GM23248 (cell line): ENCODE results near the gene DMC1. TPM values are rescaled to one million over a fixed set of nuclear protein-coding genes. Genes with fewer than 3 reads are reported as not detected.

ENCODE experiments used
- DNase-seq: peaks from one replicate; pipeline ENCODE4 v3.0.0-alpha.2; 2015
- H2AFZ ChIP-seq: fragments of 200-600 bp; sonication (generic); 2 replicates; pipeline ENCODE4 v1.6.1; 2016; ENCODE audit warnings: antibody characterized with exemption
- H3F3A ChIP-seq: fragments of 200-600 bp; sonication (generic); 2 replicates; pipeline ENCODE4 v1.6.1; 2016; ENCODE audit warnings: mild to moderate bottlenecking, antibody characterized with exemption, mixed run types; ENCODE audit not compliant: insufficient read depth
- H3K27ac ChIP-seq: fragments of 200-600 bp; sonication (generic); 2 replicates; pipeline ENCODE4 v1.5.1; 2016; ENCODE audit warnings: mild to moderate bottlenecking
- H3K27me3 ChIP-seq: fragments of 200-600 bp; sonication (generic); replicated peaks from 2 replicates; pipeline ENCODE4 v1.6.1; 2016; ENCODE audit warnings: mild to moderate bottlenecking; ENCODE audit not compliant: insufficient read depth
- H3K36me3 ChIP-seq: fragments of 200-600 bp; sonication (generic); 2 replicates; pipeline ENCODE4 v1.6.1; 2016; ENCODE audit warnings: low read depth, mild to moderate bottlenecking
- H3K4me1 ChIP-seq: fragments of 200-600 bp; sonication (generic); 2 replicates; pipeline ENCODE4 v1.6.1; 2016; ENCODE audit warnings: mild to moderate bottlenecking; ENCODE audit not compliant: insufficient read depth
- H3K4me2 ChIP-seq: fragments of 200-600 bp; sonication (generic); one replicate; pipeline ENCODE4 v1.6.1; 2016; ENCODE audit warnings: mild to moderate bottlenecking; ENCODE audit not compliant: unreplicated experiment
- H3K4me3 ChIP-seq: fragments of 200-600 bp; sonication (generic); 2 replicates; pipeline ENCODE4 v1.5.1; 2016; ENCODE audit warnings: mild to moderate bottlenecking
- H3K79me2 ChIP-seq: fragments of 200-600 bp; sonication (generic); 2 replicates; pipeline ENCODE4 v1.6.1; 2016; ENCODE audit warnings: mild to moderate bottlenecking; ENCODE audit not compliant: insufficient read depth
- H3K9ac ChIP-seq: fragments of 200-600 bp; sonication (generic); 2 replicates; pipeline ENCODE4 v1.6.1; 2016; ENCODE audit warnings: mild to moderate bottlenecking
- H3K9me2 ChIP-seq: fragments of 200-600 bp; sonication (generic); 2 replicates; pipeline ENCODE4 v1.6.1; 2016; ENCODE audit warnings: mixed run types, mild to moderate bottlenecking, moderate library complexity; ENCODE audit not compliant: insufficient read depth
- H3K9me3 ChIP-seq: fragments of 200-600 bp; sonication (generic); one replicate; pipeline ENCODE4 v1.6.1; 2017; ENCODE audit warnings: low read depth
- H4K20me1 ChIP-seq: fragments of 200-600 bp; sonication (generic); 2 replicates; pipeline ENCODE4 v1.6.0; 2016; ENCODE audit not compliant: insufficient read depth
- EZH2 ChIP-seq: fragments of 200-600 bp; sonication (generic); IDR thresholded peaks from 2 replicates; pipeline ENCODE4 v1.6.1; 2018; ENCODE audit warnings: antibody characterized with exemption, mild to moderate bottlenecking; ENCODE audit not compliant: insufficient read depth, poor library complexity, severe bottlenecking
- EZH2phosphoT487 ChIP-seq: fragments of 200-600 bp; sonication (generic); IDR thresholded peaks from 2 replicates; pipeline ENCODE4 v1.6.1; 2018; ENCODE audit warnings: antibody characterized with exemption, moderate library complexity, mild to moderate bottlenecking, low read depth; ENCODE audit not compliant: insufficient read depth
- WGBS, 2 experiments: methylation state at CpG; one replicate each; pipeline ENCODE4 v1.1.6; 2015 to 2017; ENCODE audit warnings: low lambda C conversion rate in 2 of 2, low coverage in 1 of 2; ENCODE audit errors: missing lambda C conversion rate in 2 of 2; 5-methylcytosine and 5-hydroxymethylcytosine counted together
- in situ Hi-C: fragments of 300-500 bp; cut with MboI; formaldehyde crosslinking; loops from 2 replicates; pipeline ENCODE4 v1.15.0; 2020
- polyA plus RNA-seq: library from polyadenylated mRNA; unstranded; fragments of >200 nt; fragmentation: Nextera tagmentation; extraction: Ambion mirVana; gene quantifications from 2 replicates; pipeline ENCODE4 v1.2.1, GENCODE V29; 2016
- total RNA-seq: library from RNA; depleted of rRNA; stranded (reverse); fragments of >200 nt; shearing (Covaris generic); gene quantifications from 2 replicates; pipeline ENCODE4 v1.2.3, GENCODE V29; 2014

Gene DMC1
- total and polyA plus RNA-seq, 2 experiments from 2014 or later, result 1.4 to 11.8 TPM

GRCh38 chr22:38566726-38567504 lies 3.1 kb downstream of the DMC1 start:
- in situ Hi-C loops, result no loop called here
- peak; percentile 43 for DNase-seq
- H3K9me2 ChIP-seq, result no peaks in the 10 kb centered on the region
- H3K9ac ChIP-seq, result no peak overlapping the region
- TF ChIP-seq EZH2phosphoT487, result no peak
- no peak for TF ChIP-seq EZH2
- no peaks in the 10 kb centered on the region for H4K20me1 ChIP-seq
- no peaks in the 10 kb centered on the region for H3K36me3 ChIP-seq
- no peaks in the 10 kb centered on the region for H3K9me3 ChIP-seq
- H3K79me2 ChIP-seq, result no peaks in the 10 kb centered on the region
- peaks cover 8% of the 10 kb centered on the region for H3K4me1 ChIP-seq
- H3F3A ChIP-seq, result peaks cover 29% of the 10 kb centered on the region; the same call in 1 of the 2 replicates
- no peak overlapping the region for H3K27ac ChIP-seq
- no peak overlapping the region for H3K4me3 ChIP-seq
- WGBS, 2 experiments, result 61 to 65% methylated on average over 3 of the region's 3 CpGs
- no peak overlapping the region for H2AFZ ChIP-seq
- H3K4me2 ChIP-seq, result no peak overlapping the region
- H3K27me3 ChIP-seq, result no peaks in the 10 kb centered on the region

GRCh38 chr22:38565441-38565840 lies 4.5 kb downstream of the DMC1 start:
- in situ Hi-C loops, result no loop called here
- H2AFZ ChIP-seq, result no peak overlapping the region
- DNase-seq, result no peak
- TF ChIP-seq EZH2phosphoT487 (no peak), EZH2 (no peak)
- peaks cover 18% of the 10 kb centered on the region; the same call in 1 of the 2 replicates for H3F3A ChIP-seq
- no peak overlapping the region for H3K27ac ChIP-seq
- no peak overlapping the region for H3K4me2 ChIP-seq
- no peaks in the 10 kb centered on the region for H3K36me3 ChIP-seq
- H3K79me2 ChIP-seq, result no peaks in the 10 kb centered on the region
- H4K20me1 ChIP-seq, result no peaks in the 10 kb centered on the region
- WGBS, 2 experiments, result 95% methylated on average over 1 of the region's 1 CpG
- H3K27me3 ChIP-seq, result no peaks in the 10 kb centered on the region
- H3K9ac ChIP-seq, result no peak overlapping the region
- H3K9me3 ChIP-seq, result no peaks in the 10 kb centered on the region
- no peaks in the 10 kb centered on the region for H3K4me1 ChIP-seq
- no peak overlapping the region for H3K4me3 ChIP-seq
- no peaks in the 10 kb centered on the region for H3K9me2 ChIP-seq

GRCh38 chr22:38564669-38565068 lies 5.3 kb downstream of the DMC1 start:
- no peak overlapping the region for H3K9ac ChIP-seq
- DNase-seq, result peak; percentile 59
- no peaks in the 10 kb centered on the region for H3K4me1 ChIP-seq
- no peaks in the 10 kb centered on the region for H3K79me2 ChIP-seq
- H3K27ac ChIP-seq, result no peak overlapping the region
- TF ChIP-seq EZH2phosphoT487 (no peak), EZH2 (no peak)
- in situ Hi-C loops, result no loop called here
- H2AFZ ChIP-seq, result no peak overlapping the region
- H3K9me3 ChIP-seq, result no peaks in the 10 kb centered on the region
- no peak overlapping the region for H3K4me3 ChIP-seq
- no peaks in the 10 kb centered on the region for H3K27me3 ChIP-seq
- H4K20me1 ChIP-seq, result no peaks in the 10 kb centered on the region
- H3K9me2 ChIP-seq, result no peaks in the 10 kb centered on the region
- H3K4me2 ChIP-seq, result no peak overlapping the region
- 93 to 97% methylated on average over 2 of the region's 2 CpGs for WGBS, 2 experiments
- H3F3A ChIP-seq, result peaks cover 18% of the 10 kb centered on the region; the same call in 1 of the 2 replicates
- no peaks in the 10 kb centered on the region for H3K36me3 ChIP-seq

- no peak for TF ChIP-seq EZH2phosphoT487
- no peak for TF ChIP-seq EZH2
- 56 to 60% methylated on average over 3 of the region's 3 CpGs for WGBS, 2 experiments
- Histone ChIP-seq H3K9ac (no peak overlapping the region), H3K4me3 (no peak overlapping the region), H2AFZ (no peak overlapping the region), H3K9me2 (no peaks in the 10 kb centered on the region), H4K20me1 (no peaks in the 10 kb centered on the region), H3K79me2 (no peaks in the 10 kb centered on the region), H3K27ac (0 out of 2 replicates have a peak overlapping the region, but pooled peaks have one; percentile 16), H3K27me3 (no peaks in the 10 kb centered on the region), H3K36me3 (no peaks in the 10 kb centered on the region), H3K4me2 (no peak overlapping the region), H3F3A (no peaks in the 10 kb centered on the region), H3K4me1 (peaks cover 8% of the 10 kb centered on the region; the same call in 1 of the 2 replicates), H3K9me3 (no peaks in the 10 kb centered on the region)
- in situ Hi-C loops, result no loop called here
- peak; percentile 92 for DNase-seq
These were observed 15.7 kb downstream of the DMC1 start for GRCh38 chr22:38554281-38554680.
